ENCODE measurements around the gene COL6A5. TPM values are rescaled to one million over a fixed set of nuclear protein-coding genes. Genes with fewer than 3 reads are reported as not detected.

COL6A5 gene
- total RNA-seq, 2 donors from 2014 or later, result not detected

DNA sequence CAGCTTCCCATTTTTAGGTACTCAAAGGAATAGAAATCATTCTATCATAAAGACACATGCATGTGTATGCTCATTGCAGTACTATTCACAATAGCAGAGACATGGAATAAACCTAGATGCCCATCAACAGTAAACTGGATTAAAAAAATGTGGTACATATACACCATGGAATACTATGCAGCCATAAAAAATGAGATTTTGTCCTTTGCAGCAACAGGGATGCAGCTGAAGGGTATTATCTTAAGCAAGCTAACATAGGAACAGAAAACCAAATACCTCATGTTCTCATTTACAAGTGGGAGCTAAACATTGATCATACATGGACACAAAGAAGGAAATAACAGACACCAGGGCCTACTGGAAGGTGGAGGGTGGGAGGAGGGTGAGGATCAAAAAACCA, 33.1 kb upstream of the COL6A5 start:
- Histone ChIP-seq H3K9me3 (no peaks in the 10 kb centered on the region), H3K27ac (no peak overlapping the region), H3K36me3 (replicated peaks in 1 of 2; ENCODE audit: insufficient read depth in 1 of 2, low read depth in 2 of 2) (no peaks in the 10 kb centered on the region), H3K4me1 (no peaks in the 10 kb centered on the region), H3K27me3 (no peaks in the 10 kb centered on the region), H3K4me3 (no peak overlapping the region)
- TF ChIP-seq CTCF (IDR thresholded peaks at IDR 0.05), result no peak
- no peak for TF ChIP-seq POLR2A (IDR thresholded peaks at IDR 0.05)
- intact Hi-C loops (cut with DNase I), result no loop called here
- no peak for DNase-seq
- ATAC-seq, result no peak

- no peak for TF ChIP-seq CTCF (IDR thresholded peaks at IDR 0.05)
- no peak for TF ChIP-seq POLR2A (IDR thresholded peaks at IDR 0.05)
- ATAC-seq (no peak), DNase-seq (peak in 1 of 4 donors; percentile 15)
- no peak overlapping the region for H3K27ac ChIP-seq
- no peaks in the 10 kb centered on the region for H3K27me3 ChIP-seq
- 53 to 62% methylated on average over 2 of the region's 2 CpGs for WGBS, 2 donors
- intact Hi-C loops (cut with DNase I), result no loop called here
- peaks cover 0 to 3% (median 0%) of the 10 kb centered on the region in 3 donors for H3K9me3 ChIP-seq
- no peaks in the 10 kb centered on the region for H3K4me1 ChIP-seq
- H3K36me3 ChIP-seq (replicated peaks in 1 of 2; ENCODE audit: insufficient read depth in 1 of 2, low read depth in 2 of 2), result no peaks in the 10 kb centered on the region
- no peak overlapping the region for H3K4me3 ChIP-seq
Measured at GRCh38 chr3:130316169-130316568, 29.3 kb upstream of the COL6A5 start.

- DNase-seq (no peak), ATAC-seq (no peak)
- Histone ChIP-seq H3K9me3 (peaks cover 0 to 7% (median 0%) of the 10 kb centered on the region in 3 donors), H3K4me1 (no peaks in the 10 kb centered on the region), H3K27me3 (no peaks in the 10 kb centered on the region), H3K36me3 (replicated peaks in 1 of 2; ENCODE audit: insufficient read depth in 1 of 2, low read depth in 2 of 2) (no peaks in the 10 kb centered on the region), H3K4me3 (no peak overlapping the region), H3K27ac (no peak overlapping the region)
- intact Hi-C loops (cut with DNase I), result no loop called here
- no peak for TF ChIP-seq CTCF (IDR thresholded peaks at IDR 0.05)
- TF ChIP-seq POLR2A (IDR thresholded peaks at IDR 0.05), result no peak
- 62 to 67% methylated on average over 1 of the region's 1 CpG for WGBS, 2 donors
Measured at GRCh38 chr3:130323503-130323902, 22.0 kb upstream of the COL6A5 start.

DNA sequence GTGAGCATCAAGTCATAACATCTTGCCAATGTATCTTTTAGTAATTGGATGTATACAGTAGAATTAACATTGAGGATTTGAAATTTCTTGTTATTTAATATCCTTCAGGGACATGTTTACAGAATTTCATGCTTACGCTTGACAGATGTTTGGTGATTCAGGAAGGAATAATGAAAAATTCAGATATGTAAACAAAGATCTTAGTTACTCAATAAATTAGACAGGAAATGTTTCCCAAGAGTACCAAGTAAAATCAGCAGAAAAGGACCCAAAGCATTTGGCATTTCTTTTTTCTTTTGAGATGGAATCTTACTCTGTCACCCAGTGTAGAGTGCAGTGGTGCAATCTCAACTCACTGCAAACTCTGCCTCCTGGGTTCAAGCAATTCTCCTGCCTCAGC, 4.7 kb upstream of the COL6A5 start:
- no peaks in the 10 kb centered on the region for H3K9me3 ChIP-seq

More for the DNA sequence above, 4.7 kb upstream of the COL6A5 start:
- Histone ChIP-seq H3K27me3 (no peaks in the 10 kb centered on the region), H3K36me3 (replicated peaks in 1 of 2; ENCODE audit: insufficient read depth in 1 of 2, low read depth in 2 of 2) (no peaks in the 10 kb centered on the region), H3K27ac (no peak overlapping the region), H3K4me3 (no peak overlapping the region), H3K4me1 (no peaks in the 10 kb centered on the region)
- no peak for TF ChIP-seq CTCF (IDR thresholded peaks at IDR 0.05)
- TF ChIP-seq POLR2A (IDR thresholded peaks at IDR 0.05), result no peak
- 39 to 41% methylated on average over 1 of the region's 1 CpG for WGBS, 2 donors
- DNase-seq (no peak), ATAC-seq (no peak)
- intact Hi-C loops (cut with DNase I), result no loop called here
